Prostate gland (tissue), 2 donors: Measurements from ENCODE around the gene KCTD17. TPM values are rescaled to one million over a fixed set of nuclear protein-coding genes. Genes with fewer than 3 reads are reported as not detected.
"Not testable (repeated sequence)": the region's sequence is repeated elsewhere in the genome, so short reads cannot be mapped to it uniquely, and the experiment has no call there.

Experiments used
- DNase-seq: peaks from one replicate; pipeline ENCODE4 v3.0.0-alpha.2; 2019; ENCODE audit warnings: low spot score
- H3K27ac ChIP-seq, 2 donors: fragments of 200-600 bp; sonication (generic); 2 replicates each; pipeline ENCODE4 v1.5.1; 2017 to 2019
- H3K27me3 ChIP-seq: fragments of 200-600 bp; sonication (generic); replicated peaks from 2 replicates; pipeline ENCODE4 v1.5.1; 2019; ENCODE audit not compliant: insufficient read depth
- H3K36me3 ChIP-seq, 2 donors: fragments of 200-600 bp; sonication (generic); 1 replicate in 1 of 2; 2 replicates in 1 of 2; pipeline versions ENCODE4 v1.5.1 to v1.8.1; 2017 to 2019
- H3K4me1 ChIP-seq: fragments of 200-600 bp; sonication (generic); replicated peaks from 2 replicates; pipeline ENCODE4 v1.5.1; 2019
- H3K4me3 ChIP-seq, 2 donors: fragments of 200-600 bp; sonication (generic); 2 replicates each; pipeline ENCODE4 v1.5.1; 2017 to 2019
- H3K9me3 ChIP-seq: fragments of 200-600 bp; sonication (generic); 2 replicates; pipeline ENCODE4 v1.5.1; 2017
- CTCF ChIP-seq, 4 experiments: fragments of 200-600 bp in 2 of 4; fragments of 450-650 bp in 2 of 4; sonication (generic) in 2 of 4; IDR thresholded peaks; 1 replicate in 3 of 4; 2 replicates in 1 of 4; pipeline ENCODE4 v1.5.1; 2016 to 2019; ENCODE audit warnings: antibody characterized with exemption in 4 of 4, mild to moderate bottlenecking in 2 of 4, moderate library complexity in 2 of 4
- POLR2A ChIP-seq: fragments of 450-650 bp; IDR thresholded peaks from one replicate; pipeline ENCODE4 v1.6.1; 2016; ENCODE audit warnings: antibody characterized with exemption, mild to moderate bottlenecking
- POLR2AphosphoS5 ChIP-seq: sonication (generic); formaldehyde crosslinking; IDR thresholded peaks from one replicate; pipeline ENCODE4 v1.6.1; 2017; ENCODE audit warnings: antibody characterized with exemption
- WGBS: methylation state at CpG from one replicate; pipeline ENCODE4 v1.1.5; 2018; 5-methylcytosine and 5-hydroxymethylcytosine counted together
- intact Hi-C: fragments of 100-400 bp; cut with DNase I; formaldehyde crosslinking; loops from one replicate; pipeline ENCODE4 v1.14.2; 2022
- total RNA-seq, 2 donors: library from RNA; depleted of rRNA; stranded (reverse); fragments of >200 nt; gene quantifications; one replicate each; pipeline ENCODE4 v1.1.0, GENCODE V29; 2016

Gene KCTD17
- total RNA-seq, 2 donors from 2014 or later, result 7.8 to 32.4 TPM

- TF ChIP-seq POLR2A, result no peak
- TF ChIP-seq POLR2AphosphoS5, result no peak
- TF ChIP-seq CTCF (IDR thresholded peaks at IDR 0.05), result no peak
- intact Hi-C loops, result loop anchor here (10.0 kb wide), 1 partner anchor 135 kb away; no protein-coding TSS in a partner anchor
- Histone ChIP-seq H3K27ac (no peak overlapping the region), H3K4me1 (no peaks in the 10 kb centered on the region), H3K27me3 (peaks cover 9% of the 10 kb centered on the region), H3K36me3 (no peaks in the 10 kb centered on the region), H3K4me3 (no peak overlapping the region), H3K9me3 (no peaks in the 10 kb centered on the region)
- 83% methylated on average over 9 of the region's 9 CpGs for WGBS
- DNase-seq, result no peak
These were observed 18.2 kb downstream of the KCTD17 start for GRCh38 chr22:37069719-37070118.

- no peaks in the 10 kb centered on the region for H3K36me3 ChIP-seq
- no peak overlapping the region for H3K4me3 ChIP-seq
- no peak for TF ChIP-seq POLR2A
- TF ChIP-seq POLR2AphosphoS5, result no peak
- TF ChIP-seq CTCF (IDR thresholded peaks at IDR 0.05), result no peak
- 69% methylated on average over 8 of the region's 8 CpGs for WGBS
- no peaks in the 10 kb centered on the region for H3K9me3 ChIP-seq
- H3K27me3 ChIP-seq, result peaks cover 9% of the 10 kb centered on the region
- no peak for DNase-seq
- H3K27ac ChIP-seq, result no peak overlapping the region
- intact Hi-C loops, result loop anchor here (10.0 kb wide), 1 partner anchor 134 kb away; no protein-coding TSS in a partner anchor
- H3K4me1 ChIP-seq, result no peaks in the 10 kb centered on the region
These were observed 18.8 kb downstream of the KCTD17 start for GRCh38 chr22:37070334-37070733.

GRCh38 chr22:37070744-37071143 lies 19.2 kb downstream of the KCTD17 start:
- no peak for DNase-seq
- intact Hi-C loops, result loop anchor here (10.0 kb wide), 1 partner anchor 134 kb away; no protein-coding TSS in a partner anchor
- Histone ChIP-seq H3K4me3 (no peak overlapping the region), H3K27ac (no peak overlapping the region), H3K36me3 (no peaks in the 10 kb centered on the region), H3K9me3 (no peaks in the 10 kb centered on the region), H3K27me3 (peaks cover 9% of the 10 kb centered on the region), H3K4me1 (no peaks in the 10 kb centered on the region)
- no peak for TF ChIP-seq POLR2AphosphoS5
- no peak for TF ChIP-seq CTCF (IDR thresholded peaks at IDR 0.05)
- TF ChIP-seq POLR2A, result no peak
- WGBS, result 30% methylated on average over 9 of the region's 9 CpGs

GRCh38 chr22:37071850-37072592 lies 20.5 kb downstream of the KCTD17 start:
- DNase-seq, H3K4me3 ChIP-seq, H3K9me3 ChIP-seq, H3K4me1 ChIP-seq, H3K27ac ChIP-seq, H3K27me3 ChIP-seq, H3K36me3 ChIP-seq: not testable (repeated sequence)
- intact Hi-C loops, result loop anchor here (10.0 kb wide), 1 partner anchor 133 kb away; no protein-coding TSS in a partner anchor
- WGBS, result 92% methylated on average over 5 of the region's 5 CpGs

- no peak for DNase-seq
- Histone ChIP-seq H3K36me3 (no peaks in the 10 kb centered on the region), H3K4me1 (no peaks in the 10 kb centered on the region), H3K4me3 (no peak overlapping the region), H3K9me3 (no peaks in the 10 kb centered on the region), H3K27me3 (peaks cover 9% of the 10 kb centered on the region), H3K27ac (no peak overlapping the region)
- intact Hi-C loops, result loop anchor here (10.0 kb wide), 1 partner anchor 132 kb away; no protein-coding TSS in a partner anchor
- TF ChIP-seq CTCF (IDR thresholded peaks at IDR 0.05) (no peak), POLR2AphosphoS5 (no peak), POLR2A (no peak)
- 88% methylated on average over 8 of the region's 8 CpGs for WGBS
These were observed 21.1 kb downstream of the KCTD17 start for GRCh38 chr22:37072673-37073072.
